Mesodermal cell (in vitro differentiated cells): Measurements from ENCODE around the gene CAPN9. TPM values are rescaled to one million over a fixed set of nuclear protein-coding genes. Genes with fewer than 3 reads are reported as not detected.
"Not testable (repeated sequence)": the region's sequence is repeated elsewhere in the genome, so short reads cannot be mapped to it uniquely, and the experiment has no call there.

Experiments used
- H3K27ac ChIP-seq: 2 replicates; pipeline ENCODE4 v1.7.0; 2013; ENCODE audit warnings: mild to moderate bottlenecking, low read depth, low read length, moderate library complexity; ENCODE audit not compliant: severe bottlenecking
- H3K36me3 ChIP-seq: 2 replicates; pipeline ENCODE4 v1.7.1; 2013; ENCODE audit warnings: mild to moderate bottlenecking, low read length, moderate library complexity; ENCODE audit not compliant: control insufficient read depth, insufficient read depth
- H3K4me1 ChIP-seq: one replicate; pipeline ENCODE4 v1.7.1; 2013; ENCODE audit warnings: mild to moderate bottlenecking, low read length; ENCODE audit not compliant: insufficient read depth, control insufficient read depth, poor library complexity, severe bottlenecking
- H3K4me3 ChIP-seq: 2 replicates; pipeline ENCODE4 v1.7.0; 2013; ENCODE audit warnings: low read length, control low read depth, mild to moderate bottlenecking; ENCODE audit not compliant: insufficient read depth, poor library complexity, severe bottlenecking; ENCODE audit errors: extremely low read depth
- H3K9me3 ChIP-seq: 2 replicates; pipeline ENCODE4 v1.7.1; 2013; ENCODE audit warnings: mild to moderate bottlenecking, low read length, moderate library complexity; ENCODE audit not compliant: control insufficient read depth
- WGBS, 2 experiments: methylation state at CpG; one replicate each; pipeline ENCODE4 v1.1.5; 2013; ENCODE audit warnings: missing lambda C conversion rate in 2 of 2; ENCODE audit not compliant: insufficient coverage in 2 of 2; 5-methylcytosine and 5-hydroxymethylcytosine counted together
- polyA plus RNA-seq, 2 experiments: library from polyadenylated mRNA; stranded (reverse); fragments of 50-300 nt; gene quantifications; one replicate each; pipeline ENCODE4 v1.2.3, GENCODE V29; 2013

CAPN9 gene, protein sequence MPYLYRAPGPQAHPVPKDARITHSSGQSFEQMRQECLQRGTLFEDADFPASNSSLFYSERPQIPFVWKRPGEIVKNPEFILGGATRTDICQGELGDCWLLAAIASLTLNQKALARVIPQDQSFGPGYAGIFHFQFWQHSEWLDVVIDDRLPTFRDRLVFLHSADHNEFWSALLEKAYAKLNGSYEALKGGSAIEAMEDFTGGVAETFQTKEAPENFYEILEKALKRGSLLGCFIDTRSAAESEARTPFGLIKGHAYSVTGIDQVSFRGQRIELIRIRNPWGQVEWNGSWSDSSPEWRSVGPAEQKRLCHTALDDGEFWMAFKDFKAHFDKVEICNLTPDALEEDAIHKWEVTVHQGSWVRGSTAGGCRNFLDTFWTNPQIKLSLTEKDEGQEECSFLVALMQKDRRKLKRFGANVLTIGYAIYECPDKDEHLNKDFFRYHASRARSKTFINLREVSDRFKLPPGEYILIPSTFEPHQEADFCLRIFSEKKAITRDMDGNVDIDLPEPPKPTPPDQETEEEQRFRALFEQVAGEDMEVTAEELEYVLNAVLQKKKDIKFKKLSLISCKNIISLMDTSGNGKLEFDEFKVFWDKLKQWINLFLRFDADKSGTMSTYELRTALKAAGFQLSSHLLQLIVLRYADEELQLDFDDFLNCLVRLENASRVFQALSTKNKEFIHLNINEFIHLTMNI
- polyA plus RNA-seq (2013, experiment 1 of 2), result 0.41 TPM
- polyA plus RNA-seq (2013, experiment 2 of 2), result 0.25 TPM

DNA sequence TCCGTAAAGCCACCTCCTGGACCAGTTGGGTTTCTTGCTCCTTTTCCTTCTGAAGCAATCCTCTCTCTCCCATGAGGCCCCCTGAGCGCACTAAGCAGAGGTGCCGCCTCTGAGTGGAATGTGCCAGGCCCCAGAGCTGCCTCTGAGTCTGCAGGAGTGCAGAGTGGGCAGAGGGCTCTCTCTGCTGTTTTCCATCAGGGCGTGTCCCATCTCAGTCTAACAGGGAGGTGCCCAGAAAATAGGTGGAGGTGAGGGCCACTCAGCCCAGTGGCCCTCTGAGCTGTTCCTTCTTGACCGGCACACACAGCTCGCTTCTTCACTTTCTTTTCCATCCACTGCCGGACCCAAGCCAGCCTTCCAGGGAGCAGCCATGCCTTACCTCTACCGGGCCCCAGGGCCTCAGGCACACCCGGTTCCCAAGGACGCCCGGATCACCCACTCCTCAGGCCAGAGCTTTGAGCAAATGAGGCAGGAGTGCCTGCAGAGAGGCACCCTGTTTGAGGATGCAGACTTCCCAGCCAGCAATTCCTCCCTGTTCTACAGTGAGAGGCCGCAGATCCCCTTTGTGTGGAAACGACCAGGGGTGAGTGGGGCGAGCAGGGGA is at the start of gene CAPN9:
TSS of gene CAPN9 (plus strand) at position 262 of the 604 bp plus-strand sequence. CDS start at position 371, 109 bp downstream.
- no peaks in the 10 kb centered on the region for H3K36me3 ChIP-seq
- no peak within 1 kb of the TSS for H3K4me3 ChIP-seq
- no peaks in the 10 kb centered on the region for H3K9me3 ChIP-seq
- H3K27ac ChIP-seq, result no peak within 1 kb of the TSS
- peaks cover 16% of the 10 kb centered on the region for H3K4me1 ChIP-seq
- WGBS, 2 experiments, result 85 to 89% methylated on average over 8 to 14 of the region's 14 CpGs

DNA sequence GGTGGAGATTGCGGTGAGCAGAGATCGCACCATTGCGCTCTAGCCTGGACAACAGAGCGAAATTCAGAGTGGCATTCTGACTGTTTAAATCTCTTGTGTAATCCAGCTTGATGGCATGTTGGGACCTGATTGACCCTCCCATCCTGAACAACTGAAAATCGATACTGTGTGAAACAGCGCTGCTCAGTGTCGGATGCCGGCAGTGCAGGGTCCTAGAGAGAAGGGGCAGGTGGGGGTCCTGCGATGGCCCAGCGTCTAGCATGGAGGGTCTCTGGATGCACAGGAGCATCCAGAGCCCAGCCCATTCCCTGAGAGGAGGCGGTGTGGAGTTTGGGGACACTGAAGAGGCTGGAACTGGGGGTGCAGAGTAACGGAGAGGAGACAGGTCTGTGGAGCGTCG is 49.1 kb upstream of the CAPN9 start:
- Histone ChIP-seq H3K4me3 (no peak overlapping the region), H3K36me3 (peaks cover 8% of the 10 kb centered on the region), H3K4me1 (no peaks in the 10 kb centered on the region), H3K27ac (no peak overlapping the region), H3K9me3 (no peaks in the 10 kb centered on the region)
- 95 to 97% methylated on average over 14 of the region's 14 CpGs for WGBS, 2 experiments

DNA sequence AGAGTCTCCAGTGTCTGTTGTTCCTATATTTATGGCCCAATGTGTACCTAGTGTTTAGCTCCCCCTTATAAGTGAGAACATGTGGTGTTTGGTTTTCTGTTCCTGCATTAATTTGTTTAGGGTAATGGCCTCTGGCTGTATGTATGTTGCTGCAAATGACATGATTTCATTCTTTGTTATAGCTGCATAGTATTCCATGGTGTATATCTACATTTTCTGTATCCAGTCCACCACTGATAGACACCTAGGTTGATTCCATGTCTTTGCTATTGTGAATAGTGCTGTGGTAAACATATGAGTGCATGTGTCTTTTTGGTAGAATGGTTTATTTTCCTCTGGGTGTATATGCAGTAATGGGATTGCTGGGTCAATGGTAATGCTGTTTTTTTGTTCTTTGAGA is 48.2 kb upstream of the CAPN9 start:
- not testable (repeated sequence) for H3K36me3 ChIP-seq, H3K4me1 ChIP-seq, H3K4me3 ChIP-seq, H3K9me3 ChIP-seq, H3K27ac ChIP-seq

DNA sequence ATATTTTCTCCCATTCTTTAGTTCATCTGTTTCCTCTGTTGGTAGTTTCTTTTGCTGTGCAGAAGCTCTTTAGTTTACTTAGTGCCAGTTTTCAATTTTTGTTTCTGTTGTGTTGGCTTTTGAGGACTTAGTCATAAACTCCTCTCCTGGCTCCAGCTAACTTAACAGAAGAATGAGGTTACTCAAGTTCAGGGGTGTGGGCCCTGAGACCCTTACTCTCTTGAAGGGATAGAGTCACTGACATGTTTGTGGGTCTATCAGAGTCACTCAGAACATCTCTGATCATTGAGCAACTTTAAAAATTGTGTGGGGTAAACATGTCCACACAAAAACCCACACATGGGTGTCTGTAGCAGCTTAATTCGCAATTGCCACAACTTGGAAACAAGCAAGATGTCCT is 47.5 kb upstream of the CAPN9 start:
- no CpG with 5 or more reads among the region's 1 CpG for WGBS, 2 experiments
- H3K36me3 ChIP-seq, result no peaks in the 10 kb centered on the region
- H3K4me3 ChIP-seq, result no peak overlapping the region
- no peaks in the 10 kb centered on the region for H3K4me1 ChIP-seq
- no peaks in the 10 kb centered on the region for H3K9me3 ChIP-seq
- no peak overlapping the region for H3K27ac ChIP-seq

DNA sequence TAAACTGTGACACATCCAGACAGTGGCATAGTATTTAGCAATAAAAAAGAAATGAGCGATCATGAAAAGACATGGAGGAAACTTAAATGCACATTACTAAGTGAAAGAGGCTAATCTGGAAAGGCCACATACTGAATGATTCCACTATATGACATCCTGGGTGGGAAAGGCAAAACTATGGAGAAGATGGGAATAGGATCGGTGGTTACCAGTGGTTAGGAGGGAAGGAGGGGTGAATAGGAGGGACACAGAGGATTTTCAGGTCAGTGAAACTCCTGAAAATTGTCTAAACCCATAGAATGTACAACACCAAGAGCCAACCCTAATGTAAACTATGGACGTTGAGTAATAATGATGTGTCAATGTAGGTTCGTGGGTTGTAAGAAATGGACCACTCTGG is 47.1 kb upstream of the CAPN9 start:
- 72 to 94% methylated on average over 2 of the region's 4 CpGs for WGBS, 2 experiments
- Histone ChIP-seq H3K36me3 (no peaks in the 10 kb centered on the region), H3K9me3 (no peaks in the 10 kb centered on the region)

DNA sequence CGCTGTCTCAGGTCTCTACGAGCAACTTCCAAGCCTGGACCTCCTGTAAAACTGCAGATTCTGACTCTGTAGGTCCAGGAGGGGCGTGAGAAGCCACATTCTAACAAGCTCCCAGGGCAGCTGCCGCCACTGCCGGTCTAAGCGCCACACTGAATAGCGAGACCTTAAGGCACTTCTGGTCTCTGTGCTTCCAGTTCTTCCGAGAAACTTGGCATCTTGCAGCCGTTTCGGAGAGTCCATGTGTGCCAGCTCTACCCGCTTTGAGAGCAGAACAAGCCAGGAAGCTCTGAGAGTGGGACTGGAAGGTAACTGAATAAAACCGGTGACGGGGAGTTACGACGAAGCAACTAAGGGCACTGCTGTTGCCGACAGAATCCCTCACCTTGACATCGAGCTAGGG is 45.8 kb upstream of the CAPN9 start:
- Histone ChIP-seq H3K27ac (no peak overlapping the region), H3K36me3 (no peaks in the 10 kb centered on the region), H3K9me3 (no peaks in the 10 kb centered on the region), H3K4me3 (no peak overlapping the region), H3K4me1 (no peaks in the 10 kb centered on the region)
- 94 to 95% methylated on average over 15 to 17 of the region's 17 CpGs for WGBS, 2 experiments

More for the DNA sequence above, 47.1 kb upstream of the CAPN9 start:
- Histone ChIP-seq H3K27ac (no peak overlapping the region), H3K4me3 (no peak overlapping the region), H3K4me1 (no peaks in the 10 kb centered on the region)

DNA sequence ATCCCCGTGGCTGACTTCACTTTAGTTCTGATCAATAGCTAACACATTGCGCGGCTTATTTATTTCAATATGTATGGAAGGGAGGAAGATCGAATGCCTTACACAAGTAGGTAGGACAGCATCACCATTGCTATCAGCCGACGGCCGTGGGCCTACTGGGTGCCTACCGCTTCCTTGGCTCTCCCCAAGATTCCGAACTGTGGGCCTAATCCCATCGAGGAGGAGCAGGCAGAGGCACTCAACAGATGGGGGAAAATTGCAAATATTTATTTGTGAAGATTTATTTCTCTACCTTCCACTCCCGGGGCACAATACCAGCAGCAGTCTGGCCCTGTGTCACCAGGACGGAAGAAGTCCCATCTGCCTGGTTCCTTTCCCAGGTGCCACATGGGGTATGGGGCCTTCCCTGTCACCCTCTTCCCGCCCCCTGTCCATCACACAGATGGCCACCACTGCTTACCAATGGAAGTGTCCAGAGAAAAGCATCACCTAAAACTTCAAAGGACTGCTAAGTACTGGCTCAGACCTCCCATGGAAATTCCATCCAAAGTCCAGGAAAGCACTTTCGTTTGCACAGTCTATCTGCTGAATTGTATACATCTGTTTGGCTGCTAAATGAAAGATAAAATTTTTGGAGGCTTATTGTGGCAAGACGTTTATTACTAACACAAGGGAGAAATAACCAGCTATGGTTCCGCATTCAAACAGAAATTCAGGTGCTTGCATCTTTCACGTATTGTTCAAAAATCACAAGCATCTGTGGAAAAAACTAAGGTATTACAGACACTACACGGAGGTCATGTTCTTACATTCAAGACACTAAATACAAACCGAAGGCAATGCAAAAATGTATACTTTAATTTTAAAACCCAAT is 45.1 kb upstream of the CAPN9 start:
- H3K4me3 ChIP-seq, result no peak overlapping the region
- no peaks in the 10 kb centered on the region for H3K4me1 ChIP-seq
- 97% methylated on average over 12 to 17 of the region's 19 CpGs for WGBS, 2 experiments
- H3K9me3 ChIP-seq, result no peaks in the 10 kb centered on the region
- H3K27ac ChIP-seq, result no peak overlapping the region
- no peaks in the 10 kb centered on the region for H3K36me3 ChIP-seq

DNA sequence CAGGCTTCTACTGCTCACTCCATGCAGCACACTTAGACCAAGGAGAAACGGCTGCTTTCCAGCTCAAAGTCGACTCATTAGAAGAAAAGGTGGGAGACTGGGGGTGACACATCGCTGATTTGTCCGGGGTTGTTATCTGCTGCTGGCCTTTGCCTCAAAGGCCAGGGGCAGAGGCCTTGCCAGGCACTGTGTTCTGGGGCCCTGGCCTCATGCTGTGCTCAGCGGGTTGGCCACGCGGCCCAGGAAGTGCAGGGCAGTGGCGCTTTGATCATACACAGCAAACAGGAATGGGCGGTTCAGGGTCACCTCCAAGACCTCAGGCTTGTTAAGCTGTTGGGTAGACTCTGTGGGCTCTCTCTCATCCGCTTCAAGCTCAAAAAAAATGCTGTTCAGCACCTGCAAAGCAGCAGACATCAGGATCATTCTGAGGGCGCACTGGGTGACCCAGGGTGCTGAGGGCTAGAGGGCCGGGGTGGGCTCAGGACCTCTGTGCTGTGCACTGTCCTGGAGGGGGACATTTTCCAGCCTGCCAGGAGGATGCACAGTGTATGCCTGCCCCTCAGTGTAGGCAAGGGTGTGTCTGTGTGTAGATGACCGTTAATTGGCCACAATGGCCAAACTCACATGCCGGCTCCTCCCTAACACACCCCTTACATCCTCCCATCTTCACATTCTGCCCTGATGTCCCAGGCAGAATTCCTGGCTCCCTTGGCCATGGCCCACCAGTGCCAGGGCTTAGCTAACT is 44.1 kb upstream of the CAPN9 start:
- Histone ChIP-seq H3K9me3 (no peaks in the 10 kb centered on the region), H3K4me1 (no peaks in the 10 kb centered on the region), H3K27ac (no peak overlapping the region), H3K36me3 (no peaks in the 10 kb centered on the region), H3K4me3 (no peak overlapping the region)
- WGBS, 2 experiments, result 87 to 100% methylated on average over 7 to 10 of the region's 14 CpGs

DNA sequence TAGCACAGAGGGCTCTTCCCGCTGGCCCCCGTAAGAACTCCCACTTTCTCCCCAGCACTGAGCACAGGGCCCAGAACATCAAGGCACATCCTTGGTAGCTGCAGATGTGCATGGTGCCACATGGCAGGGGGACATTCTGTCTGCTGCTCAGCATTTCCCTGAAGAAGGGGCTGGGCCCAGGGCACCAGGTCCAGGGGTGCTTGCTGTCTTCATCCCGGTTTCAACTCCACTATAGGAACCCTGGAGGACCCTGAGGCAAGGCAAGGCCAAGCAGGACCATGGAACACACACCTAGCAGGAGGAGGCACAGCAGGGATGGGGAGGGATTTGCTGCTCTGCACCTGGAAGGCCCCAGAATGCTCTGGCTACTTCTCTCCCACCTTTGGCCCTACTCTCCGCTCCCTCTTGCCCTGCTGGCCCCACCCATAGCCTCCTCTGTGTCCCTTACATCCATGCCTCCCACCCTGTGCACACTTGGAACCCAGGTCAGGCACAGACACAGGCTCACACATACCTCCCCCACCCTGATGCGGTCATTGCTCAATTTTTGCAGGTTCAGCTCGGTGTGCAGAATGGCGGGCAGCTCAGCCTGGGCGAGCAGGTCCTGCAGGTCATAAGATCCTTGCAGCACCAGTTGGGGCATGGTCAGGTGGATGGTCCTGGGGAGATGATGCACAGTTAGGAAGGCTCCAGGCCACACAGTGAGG is 43.4 kb upstream of the CAPN9 start:
- Histone ChIP-seq H3K27ac (no peak overlapping the region), H3K9me3 (no peaks in the 10 kb centered on the region), H3K4me3 (no peak overlapping the region), H3K36me3 (no peaks in the 10 kb centered on the region), H3K4me1 (no peaks in the 10 kb centered on the region)
- 96 to 97% methylated on average over 4 to 7 of the region's 8 CpGs for WGBS, 2 experiments
